ENCODE data around the gene NEU4. TPM values are rescaled to one million over a fixed set of nuclear protein-coding genes. Genes with fewer than 3 reads are reported as not detected.
A peak's percentile ranks its signal among the peaks of the same experiment; 100 is the strongest.

NEU4 gene
- total RNA-seq, 1 donor: 8.5 TPM

- no peaks in the 10 kb centered on the region for H3K9me3 ChIP-seq (ENCODE audit: low read depth, low read length)
- H3K4me1 ChIP-seq (ENCODE audit: insufficient read depth, low read length): peaks cover 23% of the 10 kb centered on the region
- peak overlapping the region; percentile 18 for H3K4me3 ChIP-seq (ENCODE audit: low read length)
- H3K27me3 ChIP-seq (ENCODE audit: insufficient read depth, low read length): no peaks in the 10 kb centered on the region
Measured at GRCh38 chr2:241844066-241844728, 35.2 kb downstream of the NEU4 start.

DNA sequence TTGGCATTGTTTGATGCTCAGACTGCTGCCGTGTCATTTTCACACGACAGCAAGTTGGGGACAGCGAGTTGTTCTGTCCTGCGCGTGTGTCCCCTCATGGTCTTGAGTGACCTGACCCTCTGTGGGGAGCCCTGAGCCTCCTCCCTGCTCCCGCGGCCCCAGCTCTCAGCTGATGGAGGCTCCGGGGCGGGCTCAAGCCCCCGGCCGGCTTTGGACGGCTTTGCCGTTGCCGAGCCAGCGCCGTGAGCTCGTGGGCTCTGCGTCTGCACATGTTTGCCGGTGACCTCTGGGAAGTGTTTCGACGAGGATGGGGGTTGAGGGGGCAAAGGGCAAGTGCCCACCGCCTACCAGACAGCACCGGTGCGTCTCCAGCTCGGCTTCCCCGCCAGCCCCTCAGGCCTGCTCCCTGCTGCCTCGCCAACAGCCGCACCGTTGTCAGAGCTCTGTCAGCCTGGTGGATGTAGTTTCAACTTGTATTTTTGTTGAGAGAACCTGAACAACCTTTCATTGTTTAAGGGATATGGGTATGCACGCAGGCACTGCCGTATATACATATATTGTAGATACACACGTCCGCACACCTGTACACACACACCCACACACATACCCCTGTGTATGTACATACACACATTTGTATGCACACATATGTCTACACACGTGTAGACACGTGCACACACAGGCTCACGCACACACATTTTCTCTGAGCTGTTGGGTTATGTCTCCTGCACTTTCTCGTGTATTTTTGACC is 36.0 kb downstream of the NEU4 start:
- Histone ChIP-seq H3K9me3 (ENCODE audit: low read depth, low read length) (no peaks in the 10 kb centered on the region), H3K27me3 (ENCODE audit: insufficient read depth, low read length) (no peaks in the 10 kb centered on the region), H3K4me1 (ENCODE audit: insufficient read depth, low read length) (peaks cover 23% of the 10 kb centered on the region), H3K4me3 (ENCODE audit: low read length) (no peak overlapping the region)

- Histone ChIP-seq H3K9me3 (ENCODE audit: low read depth, low read length) (no peaks in the 10 kb centered on the region), H3K27me3 (ENCODE audit: insufficient read depth, low read length) (no peaks in the 10 kb centered on the region), H3K4me3 (ENCODE audit: low read length) (no peak overlapping the region)
Measured at GRCh38 chr2:241846406-241846805, 37.4 kb downstream of the NEU4 start.

GRCh38 chr2:241848761-241849615 is 40.0 kb downstream of the NEU4 start:
- Histone ChIP-seq H3K27me3 (ENCODE audit: insufficient read depth, low read length) (no peaks in the 10 kb centered on the region), H3K9me3 (ENCODE audit: low read depth, low read length) (no peaks in the 10 kb centered on the region), H3K4me3 (ENCODE audit: low read length) (no peak overlapping the region), H3K4me1 (ENCODE audit: insufficient read depth, low read length) (peaks cover 11% of the 10 kb centered on the region)

More at GRCh38 chr2:241846406-241846805, 37.4 kb downstream of the NEU4 start:
- peaks cover 23% of the 10 kb centered on the region for H3K4me1 ChIP-seq (ENCODE audit: insufficient read depth, low read length)

- Histone ChIP-seq H3K9me3 (ENCODE audit: low read depth, low read length) (no peaks in the 10 kb centered on the region), H3K4me3 (ENCODE audit: low read length) (no peak overlapping the region), H3K27me3 (ENCODE audit: insufficient read depth, low read length) (no peaks in the 10 kb centered on the region), H3K4me1 (ENCODE audit: insufficient read depth, low read length) (peaks cover 4% of the 10 kb centered on the region)
Measured at GRCh38 chr2:241849616-241850543, 40.9 kb downstream of the NEU4 start.

GRCh38 chr2:241850544-241851324 is 41.7 kb downstream of the NEU4 start:
- no peaks in the 10 kb centered on the region for H3K4me1 ChIP-seq (ENCODE audit: insufficient read depth, low read length)
- H3K4me3 ChIP-seq (ENCODE audit: low read length): no peak overlapping the region
- H3K9me3 ChIP-seq (ENCODE audit: low read depth, low read length): no peaks in the 10 kb centered on the region
- H3K27me3 ChIP-seq (ENCODE audit: insufficient read depth, low read length): no peaks in the 10 kb centered on the region

- Histone ChIP-seq H3K9me3 (ENCODE audit: low read depth, low read length) (no peaks in the 10 kb centered on the region), H3K27me3 (ENCODE audit: insufficient read depth, low read length) (no peaks in the 10 kb centered on the region), H3K4me1 (ENCODE audit: insufficient read depth, low read length) (no peaks in the 10 kb centered on the region), H3K4me3 (ENCODE audit: low read length) (no peak overlapping the region)
Measured at GRCh38 chr2:241851325-241852115, 42.5 kb downstream of the NEU4 start.

DNA sequence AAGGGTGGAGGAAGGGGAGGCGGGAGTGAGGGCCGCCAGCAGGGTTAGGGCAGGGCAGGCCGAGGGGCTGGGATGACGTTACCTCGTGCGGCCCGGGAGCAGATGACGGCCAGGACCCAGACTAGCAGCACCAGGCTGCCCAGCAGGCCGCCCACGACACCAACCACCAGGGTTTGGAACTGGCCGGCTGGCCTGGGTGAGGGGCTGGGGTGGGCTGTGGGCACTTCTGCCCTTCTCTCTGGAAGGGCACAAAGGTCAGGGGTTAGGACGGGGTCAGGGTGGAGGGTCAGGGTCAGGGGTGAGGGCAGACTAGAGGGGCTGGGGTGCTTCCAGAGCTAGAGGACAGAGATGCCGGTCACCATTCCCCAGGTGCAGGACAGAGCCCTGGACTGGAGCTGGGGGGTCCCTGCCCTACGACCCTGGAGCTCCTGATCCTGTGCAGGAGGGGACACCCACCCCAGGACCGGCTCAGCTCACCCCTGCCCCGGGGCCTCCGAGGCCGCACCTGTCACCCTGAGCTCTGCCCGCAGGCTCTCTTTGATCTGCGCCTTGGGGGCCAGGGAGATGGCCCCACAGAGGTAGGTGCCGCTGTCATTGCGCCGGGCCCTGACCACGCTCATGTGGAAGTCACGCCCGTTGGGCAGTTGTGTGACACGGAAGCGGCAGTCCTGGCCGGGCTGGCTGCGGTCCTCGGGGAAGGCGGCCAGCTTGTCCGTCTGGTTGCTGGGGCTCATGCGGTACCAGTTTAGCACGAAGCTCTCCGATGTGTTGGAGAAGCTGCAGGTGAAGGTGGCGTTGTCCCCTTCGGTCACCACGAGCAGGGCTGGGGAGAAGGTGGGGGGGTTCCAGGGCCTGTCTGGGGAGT is 43.4 kb downstream of the NEU4 start:
- Histone ChIP-seq H3K4me3 (ENCODE audit: low read length) (no peak overlapping the region), H3K27me3 (ENCODE audit: insufficient read depth, low read length) (no peaks in the 10 kb centered on the region), H3K9me3 (ENCODE audit: low read depth, low read length) (no peaks in the 10 kb centered on the region), H3K4me1 (ENCODE audit: insufficient read depth, low read length) (no peaks in the 10 kb centered on the region)

- Histone ChIP-seq H3K4me1 (ENCODE audit: insufficient read depth, low read length) (no peaks in the 10 kb centered on the region), H3K4me3 (ENCODE audit: low read length) (no peak overlapping the region), H3K9me3 (ENCODE audit: low read depth, low read length) (no peaks in the 10 kb centered on the region), H3K27me3 (ENCODE audit: insufficient read depth, low read length) (no peaks in the 10 kb centered on the region)
Measured at GRCh38 chr2:241852981-241853631, 44.1 kb downstream of the NEU4 start.

DNA sequence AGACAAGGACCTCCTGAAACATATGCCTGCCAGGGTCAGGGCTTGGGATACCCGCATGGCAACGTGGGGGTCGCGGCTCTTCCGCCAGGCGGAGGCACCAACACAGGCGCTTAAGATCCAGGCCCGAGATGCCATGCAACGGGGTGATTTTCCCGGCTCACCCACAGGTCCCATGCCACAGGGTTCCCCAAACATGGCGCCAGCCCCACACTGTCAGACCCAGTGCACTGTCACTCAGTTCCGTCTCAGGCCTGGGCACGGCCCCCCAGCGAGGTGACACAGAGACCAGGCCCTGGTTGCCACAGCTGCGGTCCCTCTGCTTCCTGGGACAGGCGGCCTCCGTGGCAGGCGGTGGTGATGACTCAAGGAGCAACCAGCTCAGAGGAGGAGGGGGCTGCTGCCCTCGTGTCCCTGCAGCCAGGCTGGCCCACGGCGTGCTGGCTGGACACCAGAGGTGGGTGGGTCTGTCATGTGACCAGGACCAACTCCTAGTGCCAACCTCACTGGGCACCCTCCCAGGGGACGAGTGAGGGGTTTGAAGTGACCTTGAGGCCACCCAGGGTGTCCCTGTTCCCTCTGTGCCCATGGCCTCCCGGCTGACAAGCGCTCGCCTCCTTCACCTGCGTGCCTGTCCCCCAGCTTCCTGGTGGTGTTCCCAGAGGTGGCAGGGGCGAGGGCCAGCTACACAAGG is 44.8 kb downstream of the NEU4 start:
- peaks cover 2% of the 10 kb centered on the region for H3K4me1 ChIP-seq (ENCODE audit: insufficient read depth, low read length)
- no peak overlapping the region for H3K4me3 ChIP-seq (ENCODE audit: low read length)
- no peaks in the 10 kb centered on the region for H3K27me3 ChIP-seq (ENCODE audit: insufficient read depth, low read length)

GRCh38 chr2:241854342-241855244 is 45.6 kb downstream of the NEU4 start:
- Histone ChIP-seq H3K27me3 (ENCODE audit: insufficient read depth, low read length) (no peaks in the 10 kb centered on the region), H3K9me3 (ENCODE audit: low read depth, low read length) (no peaks in the 10 kb centered on the region), H3K4me3 (ENCODE audit: low read length) (no peak overlapping the region), H3K4me1 (ENCODE audit: insufficient read depth, low read length) (peaks cover 9% of the 10 kb centered on the region)

More for the DNA sequence above, 44.8 kb downstream of the NEU4 start:
- H3K9me3 ChIP-seq (ENCODE audit: low read depth, low read length): no peaks in the 10 kb centered on the region
